ENCODE data around the gene RASGRP1. TPM values are rescaled to one million over a fixed set of nuclear protein-coding genes. Genes with fewer than 3 reads are reported as not detected.

RASGRP1 gene
- total RNA-seq, 1 donor from 2014 or later: 2.2 TPM

- no peak for DNase-seq (ENCODE audit: low spot score)
- intact Hi-C loops (cut with DNase I): no loop called here
Observed at GRCh38 chr15:38476120-38476519, 88.5 kb downstream of the RASGRP1 start.

DNA sequence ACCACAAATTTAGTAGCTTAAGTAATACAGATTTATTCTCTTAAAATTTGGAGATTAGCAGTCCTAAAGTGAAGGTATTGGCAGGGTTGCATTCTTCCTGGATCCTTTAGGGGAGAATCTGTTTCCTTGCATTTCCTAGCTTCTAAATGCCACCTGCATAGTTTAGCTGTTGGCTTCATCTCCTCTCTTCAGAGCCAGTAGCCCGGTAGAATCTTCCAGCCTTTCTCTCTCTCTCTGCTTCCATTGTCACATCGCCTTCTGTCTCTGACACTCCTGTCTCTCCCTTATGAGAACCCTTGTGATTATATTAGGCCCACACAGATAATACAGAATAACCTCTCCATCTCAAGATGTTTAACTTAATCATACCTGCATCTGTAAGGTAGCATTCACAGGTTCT is 89.3 kb downstream of the RASGRP1 start:
- no peak for DNase-seq (ENCODE audit: low spot score)
- intact Hi-C loops (cut with DNase I): no loop called here

- intact Hi-C loops (cut with DNase I): loop anchor here (5.0 kb wide), 1 partner anchor 208 kb away; no protein-coding TSS in a partner anchor
- no peak for DNase-seq (ENCODE audit: low spot score)
Observed at GRCh38 chr15:38474155-38474757, 90.4 kb downstream of the RASGRP1 start.

GRCh38 chr15:38471974-38472373 is 92.6 kb downstream of the RASGRP1 start:
- intact Hi-C loops (cut with DNase I): loop anchor here (5.0 kb wide), 1 partner anchor 210 kb away; no protein-coding TSS in a partner anchor

DNA sequence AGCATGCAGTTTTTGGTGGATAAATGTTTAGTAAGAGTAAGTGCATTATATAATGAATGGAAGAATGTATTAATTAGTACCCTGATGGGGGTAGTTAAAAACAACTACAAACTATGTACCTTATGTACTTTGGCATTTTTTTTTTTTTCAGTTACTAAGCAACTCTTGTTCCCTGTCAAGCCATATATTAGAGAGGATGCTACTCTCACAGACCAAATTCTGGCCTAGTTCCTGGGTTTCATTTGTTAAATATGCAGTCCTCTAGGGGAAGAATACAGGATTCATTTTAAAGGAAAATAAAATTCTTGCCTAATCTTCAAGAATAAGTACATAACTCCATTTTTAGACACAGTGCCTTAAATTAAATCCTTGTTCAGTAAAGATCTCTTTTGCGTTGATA is 93.8 kb downstream of the RASGRP1 start:
- intact Hi-C loops (cut with DNase I): loop anchor here (5.0 kb wide), 1 partner anchor 211 kb away; no protein-coding TSS in a partner anchor
- DNase-seq (ENCODE audit: low spot score): no peak

More at GRCh38 chr15:38471974-38472373, 92.6 kb downstream of the RASGRP1 start:
- DNase-seq (ENCODE audit: low spot score): no peak

- DNase-seq (ENCODE audit: low spot score): no peak
- intact Hi-C loops (cut with DNase I): no loop called here
Observed at GRCh38 chr15:38464675-38465074, 99.9 kb downstream of the RASGRP1 start.

DNA sequence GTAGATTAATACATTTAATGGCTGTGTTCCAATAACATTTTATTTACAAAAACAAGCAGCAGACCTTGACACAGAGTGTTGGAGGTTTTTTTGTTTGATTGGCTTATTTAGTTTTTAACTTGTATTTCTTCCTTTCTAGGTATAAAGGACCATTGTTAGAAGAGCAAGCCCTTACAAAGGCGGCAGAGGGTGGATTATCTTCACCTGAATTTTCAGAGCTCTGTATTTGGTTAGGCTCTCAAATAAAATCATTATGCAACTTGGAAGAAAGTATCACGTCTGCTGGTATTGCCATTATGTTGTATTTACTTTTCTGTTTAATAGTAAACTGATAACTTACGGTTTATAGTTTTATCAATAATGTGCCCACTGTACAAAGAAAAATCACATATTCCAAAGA is 100.7 kb downstream of the RASGRP1 start:
- no peak for DNase-seq (ENCODE audit: low spot score)
- intact Hi-C loops (cut with DNase I): no loop called here

- no peak for DNase-seq (ENCODE audit: low spot score)
- intact Hi-C loops (cut with DNase I): no loop called here
Observed at GRCh38 chr15:38461066-38461833, 103.4 kb downstream of the RASGRP1 start.

DNA sequence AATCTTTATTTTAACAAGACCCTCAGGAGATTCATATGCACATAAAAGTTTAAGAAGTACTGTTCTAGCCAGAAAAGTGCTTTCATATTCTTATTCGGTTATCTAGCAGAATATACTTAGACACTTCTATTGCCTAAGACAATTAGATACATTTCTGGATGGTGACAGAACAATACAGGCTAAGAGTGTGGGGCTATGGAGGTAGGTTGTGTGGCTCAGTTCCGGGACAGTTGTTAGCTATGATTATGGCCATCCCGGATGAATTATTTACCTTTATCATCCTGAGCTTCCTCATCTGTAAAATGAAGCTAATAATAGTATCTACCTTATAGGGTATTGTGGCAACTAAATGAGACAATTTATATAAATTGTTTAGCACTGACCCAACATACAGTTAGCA is 104.1 kb downstream of the RASGRP1 start:
- no peak for DNase-seq (ENCODE audit: low spot score)
- intact Hi-C loops (cut with DNase I): no loop called here

DNA sequence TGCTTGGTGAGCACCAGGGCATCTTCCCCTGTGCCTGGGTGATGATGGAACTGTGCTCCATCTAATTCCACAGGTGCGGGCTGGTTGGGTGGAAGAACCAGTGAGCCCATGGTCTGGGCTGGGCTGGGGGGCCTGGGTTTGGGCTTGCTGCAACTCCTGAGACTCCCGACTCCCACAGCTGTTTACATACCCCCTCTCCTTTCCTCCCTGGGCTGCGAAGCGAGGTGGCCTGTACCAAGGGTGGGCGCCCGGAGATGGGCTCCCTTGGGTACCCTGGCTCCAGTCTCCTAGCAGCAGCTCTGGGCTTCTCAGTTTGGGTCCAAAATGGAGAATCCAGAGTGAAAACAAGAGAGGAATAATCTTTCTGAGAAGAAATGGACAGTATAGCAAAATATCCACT is 105.1 kb downstream of the RASGRP1 start:
- intact Hi-C loops (cut with DNase I): loop anchor here (10.0 kb wide), 1 partner anchor 1325 kb away; the partner anchor contains the start of gene FSIP1
- no peak for DNase-seq (ENCODE audit: low spot score)

GRCh38 chr15:38458646-38459045 is 106.0 kb downstream of the RASGRP1 start:
- intact Hi-C loops (cut with DNase I): loop anchor here (10.0 kb wide), 1 partner anchor 1326 kb away; the partner anchor contains the start of gene FSIP1
- DNase-seq (ENCODE audit: low spot score): no peak

DNA sequence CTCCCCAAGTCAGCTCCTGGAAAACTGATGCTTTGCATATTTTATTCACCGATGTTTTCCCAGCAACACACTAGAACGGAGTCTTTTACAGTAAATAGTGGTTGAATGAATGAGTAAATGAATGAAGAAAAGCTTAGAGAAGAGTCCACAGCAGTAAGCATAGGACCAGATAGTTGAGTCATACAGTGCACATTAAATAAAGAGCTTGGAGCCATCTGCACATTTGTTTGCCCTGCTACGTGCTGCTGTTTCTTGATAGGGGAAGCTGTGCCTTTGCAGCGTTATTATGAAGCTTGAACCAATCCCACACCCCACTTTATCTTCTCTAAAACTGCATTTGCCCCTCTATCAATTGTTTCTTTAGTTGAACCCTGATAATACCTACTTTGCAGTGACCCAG is 109.5 kb downstream of the RASGRP1 start:
- intact Hi-C loops (cut with DNase I): loop anchor here (10.0 kb wide), 1 partner anchor 1330 kb away; the partner anchor contains the start of gene FSIP1
- no peak for DNase-seq (ENCODE audit: low spot score)

DNA sequence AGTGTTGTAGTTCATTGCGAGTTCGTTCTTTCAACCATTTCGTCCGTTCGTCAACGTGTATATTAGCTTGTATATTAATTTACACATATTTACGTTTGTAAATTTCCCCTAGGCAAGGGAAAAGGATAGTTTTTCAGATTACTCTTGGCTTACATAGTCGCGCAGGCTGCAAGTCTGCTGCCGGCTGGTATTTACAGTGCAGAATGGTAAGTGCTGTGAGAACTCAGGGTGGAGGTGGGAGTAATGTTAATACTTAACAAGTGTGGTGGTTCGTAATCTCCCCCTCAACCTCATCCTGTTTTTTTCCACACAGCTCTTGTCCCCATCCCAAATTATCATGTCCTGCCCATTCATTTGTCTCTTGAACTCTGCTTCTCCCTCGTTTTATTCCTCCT is 109.9 kb downstream of the RASGRP1 start:
- no peak for DNase-seq (ENCODE audit: low spot score)
- intact Hi-C loops (cut with DNase I): loop anchor here (10.0 kb wide), 1 partner anchor 1330 kb away; the partner anchor contains the start of gene FSIP1

DNA sequence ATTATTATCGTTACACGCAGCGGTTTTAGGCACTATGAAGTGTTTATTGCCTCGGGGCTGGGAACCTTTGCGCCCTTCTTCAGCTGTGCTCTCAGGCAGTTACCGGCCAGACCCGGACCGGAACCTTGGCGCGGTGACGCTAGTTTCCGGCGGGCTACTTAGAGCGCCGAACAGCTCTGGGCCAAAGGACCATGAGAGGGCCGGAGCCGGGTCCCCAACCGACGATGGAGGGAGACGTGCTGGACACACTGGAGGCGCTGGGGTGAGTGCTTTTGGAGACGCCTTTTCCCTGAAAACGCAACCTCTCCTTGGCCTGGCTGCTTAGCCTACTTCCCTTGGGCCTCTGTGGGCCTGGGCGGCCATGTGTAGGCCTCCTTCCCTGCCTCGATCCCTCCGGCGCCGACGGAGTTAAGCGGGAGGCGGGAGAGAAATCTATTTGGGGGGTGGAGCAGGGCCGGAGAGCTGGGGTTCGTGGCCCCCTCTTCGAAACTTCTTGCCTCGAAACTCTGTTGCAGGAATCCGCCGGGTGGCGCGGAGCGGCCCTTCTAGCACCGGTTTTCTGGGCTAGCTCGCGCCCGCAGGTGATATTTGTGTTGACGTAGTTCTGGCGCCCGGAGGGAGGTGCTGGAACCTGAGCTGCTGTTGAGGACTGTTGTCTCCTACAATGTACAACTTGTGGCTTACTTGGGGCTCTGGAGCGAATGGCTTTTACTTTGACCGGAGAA is 110.5 kb downstream of the RASGRP1 start, which contains the start of gene FAM98B:
Gene FAM98B, plus strand, starts transcription at position 157 of the 725 bp plus-strand sequence. Its CDS starts 35 bp downstream, at position 192.
- intact Hi-C loops (cut with DNase I): loop anchor here (10.0 kb wide), 1 partner anchor 1331 kb away; the partner anchor contains the start of gene FSIP1
- peak; percentile 93 for DNase-seq (ENCODE audit: low spot score)

DNA sequence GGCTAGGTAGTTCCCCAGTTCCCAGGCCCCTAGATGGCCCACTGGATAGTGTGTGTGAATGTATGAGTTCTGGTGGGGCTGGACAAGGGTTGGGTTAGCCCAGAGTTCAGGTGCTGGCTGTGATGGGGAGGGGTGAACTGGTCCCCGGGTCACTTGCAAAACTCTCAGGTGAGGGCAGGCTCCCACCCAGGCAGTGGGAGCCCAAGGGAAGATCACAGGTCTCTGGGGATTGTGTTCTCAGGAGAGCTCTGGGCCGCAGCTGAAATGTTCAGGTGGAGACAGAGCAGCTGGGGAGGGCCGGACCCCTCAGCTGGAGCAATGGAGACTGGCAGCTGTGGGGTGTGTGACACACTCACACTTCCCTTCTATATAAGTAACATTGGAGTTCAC is 123.5 kb downstream of the RASGRP1 start:
- intact Hi-C loops (cut with DNase I): no loop called here
- DNase-seq (ENCODE audit: low spot score): no peak

GRCh38 chr15:38440353-38441129 is 124.1 kb downstream of the RASGRP1 start:
- no peak for DNase-seq (ENCODE audit: low spot score)
- intact Hi-C loops (cut with DNase I): no loop called here

Data from cardiac septum (tissue), 1 donor.